SU-DHL-6 (cell line): ENCODE measurements around the gene ZNHIT2.

Source experiments
- H2AFZ ChIP-seq: fragments of 200-600 bp; sonication (generic); 2 replicates; pipeline ENCODE4 v1.6.1; 2014; ENCODE audit warnings: low read depth, mild to moderate bottlenecking, moderate library complexity, mixed read lengths, antibody characterized with exemption, low read length; ENCODE audit not compliant: severe bottlenecking
- H3F3A ChIP-seq: fragments of 200-600 bp; shearing (Covaris generic); 2 replicates; pipeline ENCODE4 v1.6.0; 2016; ENCODE audit warnings: antibody characterized with exemption, mild to moderate bottlenecking; ENCODE audit not compliant: insufficient read depth
- H3K27ac ChIP-seq: fragments of 200-600 bp; sonication (generic); 2 replicates; pipeline ENCODE4 v1.5.1; 2016; ENCODE audit warnings: low read depth, mild to moderate bottlenecking, low read length, moderate library complexity, mixed read lengths
- H3K27me3 ChIP-seq: fragments of 200-600 bp; sonication (generic), shearing (Covaris generic); 2 replicates; pipeline ENCODE4 v1.6.0; 2014; ENCODE audit warnings: mild to moderate bottlenecking, low read length
- H3K36me3 ChIP-seq: fragments of 200-600 bp; sonication (generic); 2 replicates; pipeline ENCODE4 v1.6.1; 2014; ENCODE audit warnings: mild to moderate bottlenecking, low read length, mixed read lengths
- H3K4me2 ChIP-seq: fragments of 300-600, 200-600 bp; shearing (Covaris generic), sonication (generic); 2 replicates; pipeline ENCODE4 v1.6.0; 2014; ENCODE audit warnings: low read length, low read depth, mild to moderate bottlenecking; ENCODE audit not compliant: poor library complexity, severe bottlenecking
- H3K4me3 ChIP-seq: fragments of 200-600 bp; sonication (generic); 2 replicates; pipeline ENCODE4 v1.5.1; 2014; ENCODE audit warnings: antibody characterized with exemption, low read length, mild to moderate bottlenecking, mixed read lengths; ENCODE audit not compliant: insufficient read depth, poor library complexity, severe bottlenecking
- H3K79me2 ChIP-seq: fragments of 200-600 bp; sonication (generic); 2 replicates; pipeline ENCODE4 v1.6.1; 2014; ENCODE audit warnings: mild to moderate bottlenecking, low read length, moderate library complexity; ENCODE audit not compliant: insufficient read depth
- H3K9ac ChIP-seq: fragments of 200-600 bp; sonication (generic); 2 replicates; pipeline ENCODE4 v1.7.0; 2014; ENCODE audit warnings: mild to moderate bottlenecking, low read length
- H3K9me2 ChIP-seq: fragments of 200-600 bp; sonication (generic); replicated peaks from 2 replicates; pipeline ENCODE4 v1.6.1; 2014; ENCODE audit warnings: low read length; ENCODE audit not compliant: insufficient read depth
- H3K9me3 ChIP-seq: fragments of 200-600 bp; sonication (generic); 2 replicates; pipeline ENCODE4 v1.6.1; 2014; ENCODE audit warnings: low read length, mixed read lengths; ENCODE audit not compliant: insufficient read depth
- H4K20me1 ChIP-seq: fragments of 200-600 bp; sonication (generic); 2 replicates; pipeline ENCODE4 v1.6.1; 2014; ENCODE audit warnings: low read depth, mild to moderate bottlenecking, antibody characterized with exemption, low read length, moderate library complexity, mixed read lengths
- CTCF ChIP-seq: fragments of 200-600 bp; sonication (generic); IDR thresholded peaks from one replicate; pipeline ENCODE4 v1.5.1; 2017; ENCODE audit warnings: antibody characterized with exemption, mild to moderate bottlenecking, low read length, moderate library complexity; ENCODE audit not compliant: insufficient read depth, poor library complexity, severe bottlenecking
- EZH2phosphoT487 ChIP-seq: fragments of 200-600 bp; sonication (generic), shearing (Covaris generic); conservative IDR thresholded peaks from 2 replicates; pipeline ENCODE4 v1.6.1; 2018; ENCODE audit warnings: mild to moderate bottlenecking, antibody characterized with exemption, low read length, moderate library complexity, mixed read lengths

The ZNHIT2 gene

GRCh38 chr11:65071907-65072630, 45.4 kb downstream of the ZNHIT2 start:
- Histone ChIP-seq H4K20me1 (no peaks in the 10 kb centered on the region; the same call in 1 of the 2 replicates), H3K4me2 (no peak overlapping the region), H3K9me2 (no peaks in the 10 kb centered on the region)

GRCh38 chr11:65069217-65069616, 48.3 kb downstream of the ZNHIT2 start:
- Histone ChIP-seq H3F3A (peaks cover 4% of the 10 kb centered on the region; the same call in 1 of the 2 replicates), H2AFZ (no peak overlapping the region), H3K27me3 (no peaks in the 10 kb centered on the region), H3K9me3 (no peaks in the 10 kb centered on the region), H3K36me3 (no peaks in the 10 kb centered on the region), H3K79me2 (no peaks in the 10 kb centered on the region), H3K4me2 (no peak overlapping the region), H4K20me1 (no peaks in the 10 kb centered on the region), H3K9me2 (no peaks in the 10 kb centered on the region), H3K9ac (no peak overlapping the region), H3K4me3 (no peak overlapping the region), H3K27ac (no peak overlapping the region)
- no peak for TF ChIP-seq EZH2phosphoT487
- no peak for TF ChIP-seq CTCF

More at GRCh38 chr11:65071907-65072630, 45.4 kb downstream of the ZNHIT2 start:
- H3K79me2 ChIP-seq, result no peaks in the 10 kb centered on the region
- H3F3A ChIP-seq, result peaks cover 8% of the 10 kb centered on the region; the same call in 1 of the 2 replicates
- H2AFZ ChIP-seq, result no peak overlapping the region
- H3K4me3 ChIP-seq, result no peak overlapping the region
- no peaks in the 10 kb centered on the region; the same call in 1 of the 2 replicates for H3K36me3 ChIP-seq
- no peaks in the 10 kb centered on the region for H3K9me3 ChIP-seq
- TF ChIP-seq EZH2phosphoT487 (no peak), CTCF (no peak)
- H3K27ac ChIP-seq, result no peak overlapping the region
- no peaks in the 10 kb centered on the region for H3K27me3 ChIP-seq
- H3K9ac ChIP-seq, result no peak overlapping the region

- Histone ChIP-seq H3K36me3 (no peaks in the 10 kb centered on the region), H3K4me3 (no peak overlapping the region), H3K9me3 (no peaks in the 10 kb centered on the region), H2AFZ (no peak overlapping the region), H3K4me2 (no peak overlapping the region), H3K79me2 (no peaks in the 10 kb centered on the region), H3K27me3 (no peaks in the 10 kb centered on the region), H3F3A (peaks cover 4% of the 10 kb centered on the region; the same call in 1 of the 2 replicates), H3K9me2 (no peaks in the 10 kb centered on the region), H4K20me1 (no peaks in the 10 kb centered on the region), H3K27ac (no peak overlapping the region), H3K9ac (no peak overlapping the region)
- no peak for TF ChIP-seq CTCF
- TF ChIP-seq EZH2phosphoT487, result no peak
These were observed 50.1 kb downstream of the ZNHIT2 start for GRCh38 chr11:65067446-65067845.
